PFSK-1 (cell line): ENCODE measurements around the gene GSTM5.

Experiments used
- FOXP2 ChIP-seq: optimal IDR thresholded peaks from 2 replicates; pipeline ENCODE3; 2011; ENCODE audit warnings: borderline replicate concordance, control low read depth, inconsistent platforms; ENCODE audit not compliant: insufficient read depth; ENCODE audit errors: extremely low read length, extremely low read depth
- POLR2AphosphoS5 ChIP-seq: IDR thresholded peaks from 2 replicates; pipeline ENCODE4 v1.6.1; 2012; ENCODE audit warnings: low read depth, mild to moderate bottlenecking, control low read depth, low read length, moderate library complexity
- REST ChIP-seq, 2 experiments: IDR thresholded peaks; 2 replicates each; pipeline versions ENCODE4 v1.6.1 to v1.8.0; 2011 to 2012; ENCODE audit warnings: low read depth in 2 of 2, low read length in 2 of 2, control low read depth in 1 of 2, inconsistent platforms in 1 of 2, mild to moderate bottlenecking in 1 of 2, moderate library complexity in 1 of 2; ENCODE audit not compliant: insufficient read depth in 1 of 2
- SIN3A ChIP-seq: IDR thresholded peaks from 2 replicates; pipeline ENCODE4 v1.6.1; 2012; ENCODE audit warnings: mild to moderate bottlenecking, low read length, moderate library complexity, borderline replicate concordance; ENCODE audit not compliant: insufficient read depth
- TAF1 ChIP-seq: IDR thresholded peaks from 2 replicates; pipeline ENCODE4 v1.6.1; 2012; ENCODE audit warnings: low read length, control low read depth, borderline replicate concordance; ENCODE audit not compliant: insufficient read depth

Gene GSTM5

GRCh38 chr1:109754738-109755137 lies 42.7 kb downstream of the GSTM5 start:
- TF ChIP-seq TAF1 (no peak), REST (IDR thresholded peaks at IDR 0.05; ENCODE audit: insufficient read depth in 1 of 2, low read depth in 2 of 2, low read length in 2 of 2) (no peak), POLR2AphosphoS5 (no peak), FOXP2 (no peak), SIN3A (no peak)

DNA sequence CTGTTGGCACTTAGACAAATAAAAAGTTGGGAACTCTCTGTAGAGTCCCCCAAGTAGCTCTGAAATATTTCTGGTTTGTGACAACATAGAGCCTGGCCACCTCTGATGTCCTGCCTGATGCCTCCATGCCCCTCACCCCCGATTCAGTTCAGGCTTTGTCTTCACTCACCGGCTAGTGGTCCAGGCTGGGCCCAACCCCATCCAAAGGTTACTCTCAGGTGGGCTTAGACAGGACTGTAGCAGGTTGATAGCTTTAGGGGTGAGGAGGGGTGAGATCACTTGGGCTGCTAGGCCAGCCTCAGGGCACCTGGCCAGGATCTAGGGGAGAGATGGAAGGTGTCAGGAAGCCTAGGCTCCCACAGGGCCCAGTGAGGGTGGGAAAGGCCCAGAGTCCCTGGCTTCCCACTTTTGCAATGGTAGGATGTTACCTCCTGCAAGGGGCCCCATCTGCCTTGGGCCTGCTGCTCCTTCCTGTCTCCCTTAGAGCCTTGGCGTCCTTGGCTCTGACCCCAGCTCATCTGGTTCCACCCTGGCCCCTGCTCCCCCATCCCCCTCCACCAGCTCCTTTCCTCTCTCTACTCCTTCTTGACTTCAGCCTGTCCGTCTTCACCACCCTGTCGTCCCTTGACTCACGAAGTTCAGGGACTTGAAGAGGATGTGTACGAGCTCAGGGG lies 44.9 kb downstream of the GSTM5 start:
- TF ChIP-seq REST (IDR thresholded peaks at IDR 0.05; ENCODE audit: insufficient read depth in 1 of 2, low read depth in 2 of 2, low read length in 2 of 2) (no peak), FOXP2 (no peak), TAF1 (no peak), SIN3A (no peak), POLR2AphosphoS5 (no peak)

- no peak for TF ChIP-seq POLR2AphosphoS5
- no peak for TF ChIP-seq FOXP2
- no peak for TF ChIP-seq REST (IDR thresholded peaks at IDR 0.05; ENCODE audit: insufficient read depth in 1 of 2, low read depth in 2 of 2, low read length in 2 of 2)
- no peak for TF ChIP-seq TAF1
- TF ChIP-seq SIN3A: no peak
These were observed 46.1 kb downstream of the GSTM5 start for GRCh38 chr1:109757936-109758786.

- TF ChIP-seq POLR2AphosphoS5 (no peak), FOXP2 (no peak), SIN3A (no peak), TAF1 (no peak), REST (IDR thresholded peaks at IDR 0.05; ENCODE audit: insufficient read depth in 1 of 2, low read depth in 2 of 2, low read length in 2 of 2) (no peak)
These were observed 47.7 kb downstream of the GSTM5 start for GRCh38 chr1:109759513-109760334.
